PC-9 (cell line): ENCODE results near the gene DLGAP3. TPM values are rescaled to one million over a fixed set of nuclear protein-coding genes. Genes with fewer than 3 reads are reported as not detected.

ENCODE experiments used
- BruUV-seq: library from RNA; stranded (reverse); fragments of 400-500 nt; replicated peaks from 2 replicates; lab custom pipeline; 2021; lab: Mats Ljungman, UMichigan
- CTCF ChIA-PET: fragments of 300-600 bp; sonication (Branson Sonifier 250); formaldehyde crosslinking; loops from one replicate; lab custom pipeline; 2022; ENCODE audit warnings: antibody characterized with exemption; lab: Charles Lee
- POLR2A ChIA-PET: fragments of 300-600 bp; sonication (Branson Sonifier 250); formaldehyde crosslinking; loops from one replicate; lab custom pipeline; 2022; ENCODE audit warnings: antibody characterized with exemption; ENCODE audit not compliant: unreplicated experiment; lab: Charles Lee
- DNase-seq, 2 experiments: peaks; one replicate each; pipeline versions ENCODE4 v3.0.0 to v3.0.0-alpha.2; 2015 to 2022; ENCODE audit warnings: mixed read lengths in 1 of 2
- H2AFZ ChIP-seq: fragments of 200-600 bp; sonication (generic); 2 replicates; pipeline ENCODE4 v1.8.1; 2017; ENCODE audit warnings: antibody characterized with exemption
- H3F3A ChIP-seq: fragments of 200-600 bp; sonication (generic); 2 replicates; pipeline ENCODE4 v1.8.1; 2017; ENCODE audit warnings: antibody characterized with exemption, mild to moderate bottlenecking, low read depth; ENCODE audit not compliant: insufficient read depth
- H3K27ac ChIP-seq: fragments of 200-600 bp; sonication (generic); 2 replicates; pipeline ENCODE4 v1.6.1; 2016; ENCODE audit warnings: mixed run types
- H3K27me3 ChIP-seq: fragments of 200-600 bp; sonication (generic); 2 replicates; pipeline ENCODE4 v1.6.1; 2016; ENCODE audit warnings: low read depth, mixed run types; ENCODE audit not compliant: insufficient read depth
- H3K36me3 ChIP-seq: fragments of 200-600 bp; sonication (generic); 2 replicates; pipeline ENCODE4 v1.6.1; 2016; ENCODE audit warnings: low read depth, mixed run types
- H3K4me1 ChIP-seq: fragments of 200-600 bp; sonication (generic); replicated peaks from 2 replicates; pipeline ENCODE4 v1.6.1; 2016; ENCODE audit warnings: mixed run types; ENCODE audit not compliant: insufficient read depth
- H3K4me2 ChIP-seq: fragments of 200-600 bp; sonication (generic); 2 replicates; pipeline ENCODE4 v1.6.1; 2017; ENCODE audit warnings: mixed run types
- H3K4me3 ChIP-seq: fragments of 200-600 bp; sonication (generic); 2 replicates; pipeline ENCODE4 v1.6.1; 2016; ENCODE audit warnings: mixed run types
- H3K79me2 ChIP-seq: fragments of 200-600 bp; sonication (generic); 2 replicates; pipeline ENCODE4 v1.6.1; 2017; ENCODE audit warnings: low read depth, mixed run types
- H3K9me2 ChIP-seq: fragments of 200-600 bp; sonication (generic); 2 replicates; pipeline ENCODE4 v1.8.1; 2017; ENCODE audit warnings: mild to moderate bottlenecking; ENCODE audit not compliant: insufficient read depth
- H3K9me3 ChIP-seq: fragments of 200-600 bp; sonication (generic); 2 replicates; pipeline ENCODE4 v1.8.1; 2016; ENCODE audit warnings: low read depth; ENCODE audit not compliant: insufficient read depth
- H4K20me1 ChIP-seq: fragments of 200-600 bp; sonication (generic); 2 replicates; pipeline ENCODE4 v1.8.1; 2017; ENCODE audit not compliant: insufficient read depth
- CTCF ChIP-seq: fragments of 200-600 bp; sonication (generic); conservative IDR thresholded peaks from 2 replicates; pipeline ENCODE4 v1.6.1; 2017; ENCODE audit warnings: mixed run types, antibody characterized with exemption, mild to moderate bottlenecking, moderate library complexity
- EZH2 ChIP-seq: fragments of 200-600 bp; sonication (generic); IDR thresholded peaks from 2 replicates; pipeline ENCODE4 v1.8.0; 2017; ENCODE audit warnings: antibody characterized with exemption, low read depth
- intact Hi-C: fragments of 100-400 bp; cut with micrococcal nuclease; formaldehyde crosslinking; loops from one replicate; pipeline ENCODE4 v1.10.0; 2022; ENCODE audit not compliant: unreplicated experiment
- total RNA-seq: library from RNA; stranded (reverse); gene quantifications from 2 replicates; pipeline ENCODE4 v1.2.3, GENCODE V29; 2021

The DLGAP3 gene
- total RNA-seq, 1 experiment from 2014 or later = not detected

GRCh38 chr1:34905098-34905459 is 24.4 kb downstream of the DLGAP3 start:
- no peak for DNase-seq
- Histone ChIP-seq H2AFZ (no peak overlapping the region), H3K4me1 (no peaks in the 10 kb centered on the region), H3F3A (no peaks in the 10 kb centered on the region), H4K20me1 (no peaks in the 10 kb centered on the region), H3K4me3 (no peak overlapping the region), H3K36me3 (no peaks in the 10 kb centered on the region), H3K4me2 (no peak overlapping the region), H3K27ac (no peak overlapping the region), H3K9me3 (no peaks in the 10 kb centered on the region), H3K79me2 (no peaks in the 10 kb centered on the region), H3K9me2 (no peaks in the 10 kb centered on the region), H3K27me3 (peaks cover 93% of the 10 kb centered on the region)
- no TSS peak for BruUV-seq
- CTCF ChIA-PET = no interaction called here
- POLR2A ChIA-PET = no interaction called here
- TF ChIP-seq EZH2 = no peak
- no peak for TF ChIP-seq CTCF
- intact Hi-C loops = no loop called here

GRCh38 chr1:34904236-34905097 is 25.0 kb downstream of the DLGAP3 start:
- no peak overlapping the region for H2AFZ ChIP-seq
- ChIA-PET POLR2A (no interaction called here), CTCF (no interaction called here)
- intact Hi-C loops = no loop called here
- no peaks in the 10 kb centered on the region for H3K9me3 ChIP-seq
- H3K4me3 ChIP-seq = no peak overlapping the region
- no peak overlapping the region for H3K4me2 ChIP-seq
- no TSS peak for BruUV-seq
- no peaks in the 10 kb centered on the region for H4K20me1 ChIP-seq
- no peaks in the 10 kb centered on the region for H3K9me2 ChIP-seq
- no peaks in the 10 kb centered on the region for H3K4me1 ChIP-seq
- no peak for TF ChIP-seq CTCF
- TF ChIP-seq EZH2 = no peak
- H3K27me3 ChIP-seq = peaks cover 93% of the 10 kb centered on the region
- DNase-seq = no peak
- H3F3A ChIP-seq = no peaks in the 10 kb centered on the region
- no peaks in the 10 kb centered on the region for H3K36me3 ChIP-seq
- H3K79me2 ChIP-seq = no peaks in the 10 kb centered on the region
- H3K27ac ChIP-seq = no peak overlapping the region

GRCh38 chr1:34901919-34902318 is 27.5 kb downstream of the DLGAP3 start:
- TF ChIP-seq EZH2 = no peak
- no peak for TF ChIP-seq CTCF
- no TSS peak for BruUV-seq
- intact Hi-C loops = no loop called here

More at GRCh38 chr1:34901919-34902318, 27.5 kb downstream of the DLGAP3 start:
- Histone ChIP-seq H4K20me1 (no peaks in the 10 kb centered on the region), H3K79me2 (no peaks in the 10 kb centered on the region), H3K27ac (no peak overlapping the region), H3K4me1 (no peaks in the 10 kb centered on the region), H3F3A (no peaks in the 10 kb centered on the region), H3K9me2 (no peaks in the 10 kb centered on the region), H3K27me3 (peaks cover 94% of the 10 kb centered on the region), H3K4me2 (no peak overlapping the region), H3K9me3 (no peaks in the 10 kb centered on the region), H3K36me3 (no peaks in the 10 kb centered on the region), H2AFZ (no peak overlapping the region), H3K4me3 (no peak overlapping the region)
- ChIA-PET CTCF (no interaction called here), POLR2A (no interaction called here)
- no peak for DNase-seq
